Posterior cingulate gyrus (tissue), 11 donors: ENCODE data around the gene PUS7.
"Not testable (repeated sequence)": the region's sequence is repeated elsewhere in the genome, so short reads cannot be mapped to it uniquely, and the experiment has no call there.

ENCODE experiments used
- DNase-seq, 10 donors: peaks; one replicate each; pipeline versions ENCODE4 v3.0.0 to v3.0.0-alpha.2; 2020 to 2021; ENCODE audit warnings: mixed read lengths in 3 of 10
- intact Hi-C: fragments of 100-400 bp; cut with DNase I; formaldehyde crosslinking; loops from one replicate; pipeline ENCODE4 v1.15.1; 2023

PUS7 gene

GRCh38 chr7:105450177-105450861 is 71.8 kb downstream of the PUS7 start:
- intact Hi-C loops, result no loop called here
- DNase-seq, result no peak

GRCh38 chr7:105448181-105448580 is 73.9 kb downstream of the PUS7 start:
- intact Hi-C loops, result no loop called here
- DNase-seq, result no peak

GRCh38 chr7:105444342-105444987 is 77.6 kb downstream of the PUS7 start:
- intact Hi-C loops, result no loop called here
- no peak for DNase-seq

- intact Hi-C loops, DNase-seq: not testable (repeated sequence)
Measured at GRCh38 chr7:105442214-105442613, 79.9 kb downstream of the PUS7 start.

GRCh38 chr7:105439174-105439893 is 82.7 kb downstream of the PUS7 start:
- DNase-seq, result no peak
- intact Hi-C loops, result no loop called here

- intact Hi-C loops, result no loop called here
- DNase-seq, result no peak
Measured at GRCh38 chr7:105438847-105439173, 83.3 kb downstream of the PUS7 start.

GRCh38 chr7:105438254-105438653 is 83.8 kb downstream of the PUS7 start:
- intact Hi-C loops, result no loop called here
- DNase-seq, result no peak

GRCh38 chr7:105437356-105437755 is 84.7 kb downstream of the PUS7 start:
- intact Hi-C loops, DNase-seq: not testable (repeated sequence)

- intact Hi-C loops, result no loop called here
- peak in 2 of 10 donors; percentile 4 to 26 for DNase-seq
Measured at GRCh38 chr7:105429746-105430612, 92.1 kb downstream of the PUS7 start.

- DNase-seq, result no peak
- intact Hi-C loops, result no loop called here
Measured at GRCh38 chr7:105426606-105427146, 95.4 kb downstream of the PUS7 start.

- DNase-seq, result no peak
- intact Hi-C loops, result no loop called here
Measured at GRCh38 chr7:105423987-105424386, 98.1 kb downstream of the PUS7 start.

- intact Hi-C loops, result no loop called here
- DNase-seq, result no peak
Measured at GRCh38 chr7:105413887-105414437, 108.1 kb downstream of the PUS7 start.

GRCh38 chr7:105410774-105411173 is 111.3 kb downstream of the PUS7 start:
- peak in 2 of 10 donors; percentile 25 to 73 for DNase-seq
- intact Hi-C loops, result not testable (repeated sequence)

GRCh38 chr7:105409775-105410174 is 112.3 kb downstream of the PUS7 start:
- DNase-seq, intact Hi-C loops: not testable (repeated sequence)

GRCh38 chr7:105408791-105409410 is 113.2 kb downstream of the PUS7 start:
- DNase-seq, result no peak
- intact Hi-C loops, result no loop called here
